Neural progenitor cell (in vitro differentiated cells): ENCODE measurements around the gene MICAL2.

Experiments used
- CTCF ChIP-seq: fragments of 200-600 bp; sonication (generic); IDR thresholded peaks from 2 replicates; pipeline ENCODE4 v1.5.1; 2017; ENCODE audit warnings: antibody characterized with exemption, mild to moderate bottlenecking
- EZH2 ChIP-seq: fragments of 200-600 bp; sonication (generic); IDR thresholded peaks from 2 replicates; pipeline ENCODE4 v1.6.1; 2017; ENCODE audit warnings: antibody characterized with exemption, mild to moderate bottlenecking, moderate library complexity
- EZH2phosphoT487 ChIP-seq: fragments of 200-600 bp; sonication (generic); IDR thresholded peaks from 2 replicates; pipeline ENCODE4 v1.6.1; 2017; ENCODE audit warnings: antibody characterized with exemption

GRCh38 chr11:12219757-12220156, 109.4 kb downstream of the MICAL2 start:
- no peak for TF ChIP-seq CTCF
- no peak for TF ChIP-seq EZH2phosphoT487
- no peak for TF ChIP-seq EZH2
